ENCODE results near the gene PSMC5.
"Not testable (repeated sequence)": the region's sequence is repeated elsewhere in the genome, so short reads cannot be mapped to it uniquely, and the experiment has no call there.

The PSMC5 gene

GRCh38 chr17:63878413-63878812 is 51.2 kb downstream of the PSMC5 start:
- not testable (repeated sequence) for H3K27me3 ChIP-seq (ENCODE audit: insufficient read depth, low read length, poor library complexity); ATAC-seq (ENCODE audit: insufficient read depth, low read depth); H3K9me3 ChIP-seq (ENCODE audit: insufficient read depth, low read length, severe bottlenecking); H3K4me1 ChIP-seq (ENCODE audit: insufficient read depth, low read length); H4K20me1 ChIP-seq (ENCODE audit: insufficient read depth, low read length); H3K36me3 ChIP-seq (ENCODE audit: insufficient read depth, low read length); DNase-seq; H3K27ac ChIP-seq (ENCODE audit: low read length); H3K79me2 ChIP-seq (ENCODE audit: insufficient read depth, low read length); H3K9ac ChIP-seq (ENCODE audit: low read depth, low read length); H3K4me3 ChIP-seq (ENCODE audit: low read depth in 1 of 2, low read length in 2 of 2); H3K4me2 ChIP-seq (ENCODE audit: insufficient read depth, low read length); H2AFZ ChIP-seq (ENCODE audit: low read depth, low read length)

GRCh38 chr17:63880706-63881105 is 53.5 kb downstream of the PSMC5 start:
- no peak overlapping the region for H3K4me2 ChIP-seq (ENCODE audit: insufficient read depth, low read length)
- no peak overlapping the region for H3K9ac ChIP-seq (ENCODE audit: low read depth, low read length)
- H3K27me3 ChIP-seq (ENCODE audit: insufficient read depth, low read length, poor library complexity) = no peaks in the 10 kb centered on the region
- no peaks in the 10 kb centered on the region for H3K36me3 ChIP-seq (ENCODE audit: insufficient read depth, low read length)
- TF ChIP-seq CTCF (IDR thresholded peaks at IDR 0.05; ENCODE audit: borderline replicate concordance, extremely low read depth, low read length, poor library complexity, severe bottlenecking) (no peak), EZH2 (IDR thresholded peaks at IDR 0.05; ENCODE audit: borderline replicate concordance, low read depth, low read length, severe bottlenecking) (no peak)
- no peak overlapping the region for H3K4me3 ChIP-seq (ENCODE audit: low read depth in 1 of 2, low read length in 2 of 2)
- H2AFZ ChIP-seq (ENCODE audit: low read depth, low read length) = no peak overlapping the region
- H3K4me1 ChIP-seq (ENCODE audit: insufficient read depth, low read length) = no peaks in the 10 kb centered on the region
- no peaks in the 10 kb centered on the region for H3K79me2 ChIP-seq (ENCODE audit: insufficient read depth, low read length)
- H3K9me3 ChIP-seq (ENCODE audit: insufficient read depth, low read length, severe bottlenecking) = no peaks in the 10 kb centered on the region
- H3K27ac ChIP-seq (ENCODE audit: low read length) = no peak overlapping the region
- ATAC-seq (ENCODE audit: insufficient read depth, low read depth) (no peak), DNase-seq (no peak)
- no peaks in the 10 kb centered on the region for H4K20me1 ChIP-seq (ENCODE audit: insufficient read depth, low read length)

GRCh38 chr17:63881337-63881736 is 54.1 kb downstream of the PSMC5 start:
- H3K27me3 ChIP-seq (ENCODE audit: insufficient read depth, low read length, poor library complexity); DNase-seq; H3K4me3 ChIP-seq (ENCODE audit: low read depth in 1 of 2, low read length in 2 of 2); H3K4me2 ChIP-seq (ENCODE audit: insufficient read depth, low read length); H3K9ac ChIP-seq (ENCODE audit: low read depth, low read length); H4K20me1 ChIP-seq (ENCODE audit: insufficient read depth, low read length); H3K27ac ChIP-seq (ENCODE audit: low read length); H3K4me1 ChIP-seq (ENCODE audit: insufficient read depth, low read length); H3K9me3 ChIP-seq (ENCODE audit: insufficient read depth, low read length, severe bottlenecking); H3K36me3 ChIP-seq (ENCODE audit: insufficient read depth, low read length); H3K79me2 ChIP-seq (ENCODE audit: insufficient read depth, low read length); H2AFZ ChIP-seq (ENCODE audit: low read depth, low read length); ATAC-seq (ENCODE audit: insufficient read depth, low read depth): not testable (repeated sequence)

All from DND-41 (cell line).